Spinal cord (tissue), 10 donors: ENCODE results near the gene SEC23A. TPM values are rescaled to one million over a fixed set of nuclear protein-coding genes. Genes with fewer than 3 reads are reported as not detected.
A peak's percentile ranks its signal among the peaks of the same experiment; 100 is the strongest.
"Not testable (repeated sequence)": the region's sequence is repeated elsewhere in the genome, so short reads cannot be mapped to it uniquely, and the experiment has no call there.

Source experiments
- DNase-seq, 6 donors: peaks; one replicate each; pipeline versions ENCODE4 v3.0.0 to v3.0.0-alpha.2; 2013 to 2015; ENCODE audit warnings: low spot score in 6 of 6, low read depth in 4 of 6
- H3K27ac ChIP-seq: one replicate; pipeline ENCODE4 v1.5.1; 2013; ENCODE audit warnings: low read depth, low read length, control low read depth
- H3K27me3 ChIP-seq: one replicate; pipeline ENCODE4 v1.6.1; 2013; ENCODE audit warnings: low read length; ENCODE audit not compliant: control insufficient read depth, insufficient read depth
- H3K36me3 ChIP-seq: one replicate; pipeline ENCODE4 v1.6.1; 2013; ENCODE audit warnings: low read length; ENCODE audit not compliant: control insufficient read depth, insufficient read depth
- H3K4me1 ChIP-seq: one replicate; pipeline ENCODE4 v1.6.1; 2013; ENCODE audit warnings: low read length; ENCODE audit not compliant: control insufficient read depth, insufficient read depth
- H3K4me3 ChIP-seq: one replicate; pipeline ENCODE4 v1.5.1; 2013; ENCODE audit warnings: low read depth, low read length, control low read depth
- H3K9me3 ChIP-seq: one replicate; pipeline ENCODE4 v1.6.1; 2013; ENCODE audit warnings: low read length; ENCODE audit not compliant: control insufficient read depth, insufficient read depth
- WGBS: methylation state at CpG from one replicate; pipeline ENCODE4 v1.1.5; 2013; ENCODE audit warnings: missing lambda C conversion rate; ENCODE audit not compliant: insufficient coverage; 5-methylcytosine and 5-hydroxymethylcytosine counted together
- polyA plus RNA-seq, 2 donors: library from polyadenylated mRNA; unstranded; fragments of 120-200 nt; gene quantifications; one replicate each; pipeline ENCODE4 v1.2.1, GENCODE V29; 2013; ENCODE audit not compliant: insufficient read length in 2 of 2
- total RNA-seq, 2 donors: library from RNA; depleted of rRNA in 1 of 2; stranded (reverse); fragments of 120-200 nt in 1 of 2; fragments of >200 nt in 1 of 2; gene quantifications; one replicate each; pipeline versions ENCODE4 v1.2.3 to v1.2.4, GENCODE V29; 2013 to 2014
- donor health status: healthy.

SEC23A gene
- total and polyA plus RNA-seq, 4 donors, result 48.5 to 162 (median 81.9) TPM

DNA sequence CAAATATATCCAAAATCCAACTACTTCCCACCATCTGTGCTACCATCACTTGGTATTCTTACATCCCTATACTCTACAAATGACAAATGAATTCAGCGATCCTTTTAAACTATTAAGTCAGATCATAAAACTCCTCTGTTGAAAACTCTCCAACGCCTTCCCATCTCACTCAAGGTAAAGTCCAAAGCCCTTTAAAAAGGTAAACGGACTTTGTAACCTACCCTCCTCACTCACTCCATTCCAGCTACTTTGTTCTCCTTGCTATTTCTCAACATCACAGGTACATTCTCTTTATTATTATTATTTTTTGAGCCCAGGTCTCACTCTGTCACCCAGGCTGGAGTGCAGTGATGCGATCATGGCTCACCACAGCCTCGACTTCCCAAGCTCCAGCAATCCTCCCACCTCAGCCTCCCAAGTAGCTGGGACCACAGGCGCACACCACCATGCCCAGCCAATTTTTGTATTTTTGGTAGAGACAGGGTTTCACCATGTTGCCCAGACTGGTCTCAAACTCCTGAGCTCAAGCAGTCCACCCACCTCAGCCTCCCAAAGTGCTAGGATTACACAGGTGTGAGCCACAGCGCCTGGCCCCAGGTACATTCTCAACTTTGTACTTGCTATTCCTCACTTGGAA lies 33.7 kb downstream of the SEC23A start:
- not testable (repeated sequence) for H3K9me3 ChIP-seq, H3K27ac ChIP-seq, H3K4me3 ChIP-seq, H3K4me1 ChIP-seq, DNase-seq, H3K27me3 ChIP-seq
- H3K36me3 ChIP-seq, result peaks cover 39% of the 10 kb centered on the region
- 98% methylated on average over 5 of the region's 7 CpGs for WGBS

GRCh38 chr14:39060818-39061437 lies 42.1 kb downstream of the SEC23A start:
- H3K27ac ChIP-seq, result no peak overlapping the region
- no peaks in the 10 kb centered on the region for H3K27me3 ChIP-seq
- H3K9me3 ChIP-seq, result peaks cover 8% of the 10 kb centered on the region
- WGBS, result no CpG with 5 or more reads among the region's 4 CpGs
- H3K4me3 ChIP-seq, result no peak overlapping the region
- peaks cover 13% of the 10 kb centered on the region for H3K36me3 ChIP-seq
- no peak for DNase-seq
- no peaks in the 10 kb centered on the region for H3K4me1 ChIP-seq

GRCh38 chr14:39055786-39056474 lies 47.1 kb downstream of the SEC23A start:
- over 99% methylated on average over 6 of the region's 10 CpGs for WGBS
- H3K4me3 ChIP-seq, result no peak overlapping the region
- no peak overlapping the region for H3K27ac ChIP-seq
- peak in 1 of 6 donors; percentile 2 for DNase-seq
- H3K9me3 ChIP-seq, result peaks cover 11% of the 10 kb centered on the region
- H3K27me3 ChIP-seq, result no peaks in the 10 kb centered on the region
- H3K36me3 ChIP-seq, result peaks cover 19% of the 10 kb centered on the region
- H3K4me1 ChIP-seq, result no peaks in the 10 kb centered on the region

DNA sequence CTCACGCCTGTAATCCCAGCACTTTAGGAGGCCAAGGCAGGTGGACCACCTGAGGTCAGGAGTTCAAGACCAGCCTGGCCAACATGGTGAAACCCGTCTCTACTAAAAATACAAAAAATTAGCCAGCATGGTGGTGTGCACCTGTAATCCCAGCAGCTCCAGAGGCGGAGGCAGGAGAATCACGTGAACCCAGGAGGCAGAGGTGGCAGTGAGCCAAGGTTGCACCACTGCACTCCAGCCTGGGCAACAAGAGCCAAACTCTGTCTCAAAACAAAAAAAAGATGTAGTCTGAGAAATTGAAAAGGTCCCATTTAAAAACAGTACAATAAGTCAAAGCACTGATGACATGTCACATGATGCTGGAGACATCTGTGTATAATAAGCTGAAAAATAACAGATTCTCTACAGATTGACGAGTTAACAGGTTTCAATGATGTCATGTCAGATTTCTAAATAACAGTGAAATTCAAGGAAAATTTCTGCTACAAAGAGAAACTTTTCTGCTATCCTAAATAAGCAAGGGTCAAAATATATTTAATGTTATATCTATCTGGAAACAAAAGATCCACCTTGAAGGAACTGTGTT lies 50.1 kb downstream of the SEC23A start:
- H3K4me3 ChIP-seq, H3K27ac ChIP-seq, H3K4me1 ChIP-seq, H3K27me3 ChIP-seq, DNase-seq: not testable (repeated sequence)
- H3K36me3 ChIP-seq, result peaks cover 32% of the 10 kb centered on the region
- 97% methylated on average over 4 of the region's 5 CpGs for WGBS
- H3K9me3 ChIP-seq, result peaks cover 11% of the 10 kb centered on the region

GRCh38 chr14:39050389-39050788 lies 52.6 kb downstream of the SEC23A start:
- no peak for DNase-seq
- Histone ChIP-seq H3K4me1 (no peaks in the 10 kb centered on the region), H3K4me3 (no peak overlapping the region), H3K27ac (no peak overlapping the region), H3K36me3 (peaks cover 31% of the 10 kb centered on the region), H3K9me3 (no peaks in the 10 kb centered on the region), H3K27me3 (no peaks in the 10 kb centered on the region)
- WGBS, result 94% methylated on average over 1 of the region's 2 CpGs

GRCh38 chr14:39045889-39046288 lies 57.1 kb downstream of the SEC23A start:
- not testable (repeated sequence) for H3K4me1 ChIP-seq, H3K27ac ChIP-seq, H3K9me3 ChIP-seq, H3K4me3 ChIP-seq, DNase-seq, H3K27me3 ChIP-seq
- peaks cover 18% of the 10 kb centered on the region for H3K36me3 ChIP-seq
- 100% methylated on average over 6 of the region's 6 CpGs for WGBS

DNA sequence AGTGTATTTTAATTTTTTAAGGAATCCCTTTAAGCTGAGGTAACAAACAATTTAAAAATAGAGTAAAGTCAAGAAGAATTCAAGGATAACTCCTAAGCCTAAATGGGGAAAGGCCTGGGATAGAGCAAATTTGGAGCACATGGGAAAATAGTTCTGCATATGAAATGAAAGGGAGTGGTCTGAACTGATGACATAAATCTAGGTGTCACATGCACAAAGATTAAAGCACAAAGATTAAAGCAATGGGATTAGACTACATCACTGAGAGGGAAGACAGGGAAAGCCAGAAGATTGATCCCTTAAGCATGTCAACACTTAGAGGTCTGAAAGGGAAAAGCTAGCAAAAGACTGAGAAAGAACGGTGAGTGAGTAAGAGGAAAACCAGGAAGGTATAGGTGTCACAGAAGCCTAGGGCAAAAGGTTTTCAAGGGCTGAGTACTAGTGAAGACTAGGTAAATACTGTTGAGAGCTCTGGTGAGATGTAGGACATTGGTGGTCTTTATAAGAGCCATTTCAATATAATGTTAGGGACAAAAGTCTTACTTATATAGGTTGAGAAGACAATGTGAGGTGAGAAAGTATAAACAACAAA lies 59.6 kb downstream of the SEC23A start:
- Histone ChIP-seq H3K27ac (no peak overlapping the region), H3K4me1 (no peaks in the 10 kb centered on the region), H3K9me3 (no peaks in the 10 kb centered on the region), H3K27me3 (no peaks in the 10 kb centered on the region), H3K36me3 (peaks cover 8% of the 10 kb centered on the region), H3K4me3 (no peak overlapping the region)
- 100% methylated on average over 1 of the region's 1 CpG for WGBS
- DNase-seq, result no peak

GRCh38 chr14:39040529-39040928 lies 62.5 kb downstream of the SEC23A start:
- H3K27ac ChIP-seq, result no peak overlapping the region
- H3K36me3 ChIP-seq, result no peaks in the 10 kb centered on the region
- H3K9me3 ChIP-seq, result no peaks in the 10 kb centered on the region
- H3K4me1 ChIP-seq, result no peaks in the 10 kb centered on the region
- H3K27me3 ChIP-seq, result no peaks in the 10 kb centered on the region
- H3K4me3 ChIP-seq, result no peak overlapping the region
- DNase-seq, result no peak
- WGBS, result no CpG with 5 or more reads among the region's 2 CpGs

GRCh38 chr14:39038542-39038941 lies 64.5 kb downstream of the SEC23A start:
- H3K27me3 ChIP-seq, result no peaks in the 10 kb centered on the region
- no peak overlapping the region for H3K27ac ChIP-seq
- no peak overlapping the region for H3K4me3 ChIP-seq
- WGBS, result no CpG with 5 or more reads among the region's 2 CpGs
- no peaks in the 10 kb centered on the region for H3K9me3 ChIP-seq
- no peaks in the 10 kb centered on the region for H3K4me1 ChIP-seq
- no peaks in the 10 kb centered on the region for H3K36me3 ChIP-seq
- no peak for DNase-seq
